Ishikawa (cell line): ENCODE results near the gene ATP2B2.

Experiments used
- CEBPB ChIP-seq: IDR thresholded peaks from 2 replicates; pipeline ENCODE4 v1.6.1; 2012
- EGR1 ChIP-seq: IDR thresholded peaks from 2 replicates; pipeline ENCODE4 v1.6.1; 2012
- EP300 ChIP-seq: IDR thresholded peaks from 2 replicates; pipeline ENCODE4 v1.6.1; 2012; ENCODE audit warnings: borderline replicate concordance
- FOXM1 ChIP-seq: IDR thresholded peaks from 2 replicates; pipeline ENCODE4 v1.6.1; 2012; ENCODE audit warnings: low read depth, borderline replicate concordance
- NFIC ChIP-seq: IDR thresholded peaks from 2 replicates; pipeline ENCODE4 v1.6.1; 2012
- RAD21 ChIP-seq: IDR thresholded peaks from 2 replicates; pipeline ENCODE4 v1.6.1; 2012; ENCODE audit warnings: low read depth
- REST ChIP-seq: IDR thresholded peaks from 2 replicates; pipeline ENCODE4 v1.6.1; 2012; ENCODE audit warnings: low read depth, mild to moderate bottlenecking
- TAF1 ChIP-seq: IDR thresholded peaks from 2 replicates; pipeline ENCODE4 v1.6.1; 2012; ENCODE audit warnings: low read depth, mild to moderate bottlenecking
- TEAD4 ChIP-seq: IDR thresholded peaks from 2 replicates; pipeline ENCODE4 v1.6.1; 2012
- YY1 ChIP-seq: IDR thresholded peaks from 2 replicates; pipeline ENCODE4 v1.6.1; 2012; ENCODE audit warnings: low read depth
- ZBTB7A ChIP-seq: IDR thresholded peaks from 2 replicates; pipeline ENCODE4 v1.6.1; 2012; ENCODE audit warnings: low read depth

- TF ChIP-seq ZBTB7A (no peak), REST (no peak), TAF1 (no peak), RAD21 (no peak), NFIC (no peak), CEBPB (no peak), EP300 (no peak), YY1 (no peak), FOXM1 (no peak), EGR1 (no peak), TEAD4 (no peak)
These were observed 12.2 kb upstream of the ATP2B2 start for GRCh38 chr3:10517627-10518026.
